ENCODE results near the gene EWSR1.
"Not testable (repeated sequence)": the region's sequence is repeated elsewhere in the genome, so short reads cannot be mapped to it uniquely, and the experiment has no call there.

EWSR1 gene

GRCh38 chr22:29267858-29268510, at the start of gene EWSR1, which contains the start of gene RHBDD3:
Gene EWSR1 (plus strand): TSS chr22:29268268. CDS start chr22:29268337, 69 bp downstream.
Gene RHBDD3 (minus strand): TSS chr22:29267981. CDS start chr22:29265626, 2,355 bp downstream.
- peak; percentile 96 for DNase-seq

GRCh38 chr22:29218758-29219408, 49.2 kb upstream of the EWSR1 start:
- no peak for DNase-seq

DNA sequence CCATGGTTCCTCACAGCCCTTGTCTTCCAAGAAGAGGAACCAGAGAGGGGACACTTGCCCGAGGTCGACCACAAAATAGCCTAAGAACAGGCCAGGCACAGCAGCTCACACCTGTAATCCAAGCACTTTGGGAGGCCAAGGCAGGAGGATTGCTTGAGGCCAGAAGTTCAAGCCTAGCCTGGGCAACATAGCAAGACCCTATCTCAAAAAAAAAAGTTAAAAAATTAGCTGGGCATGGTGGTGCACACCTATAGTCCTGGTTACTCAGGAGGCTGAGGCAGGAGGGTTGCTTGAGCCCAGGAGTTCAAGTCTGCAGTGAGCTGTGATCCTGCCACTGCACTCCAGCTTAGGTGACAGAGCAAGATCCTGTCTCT, 48.7 kb upstream of the EWSR1 start:
- DNase-seq, result not testable (repeated sequence)

DNA sequence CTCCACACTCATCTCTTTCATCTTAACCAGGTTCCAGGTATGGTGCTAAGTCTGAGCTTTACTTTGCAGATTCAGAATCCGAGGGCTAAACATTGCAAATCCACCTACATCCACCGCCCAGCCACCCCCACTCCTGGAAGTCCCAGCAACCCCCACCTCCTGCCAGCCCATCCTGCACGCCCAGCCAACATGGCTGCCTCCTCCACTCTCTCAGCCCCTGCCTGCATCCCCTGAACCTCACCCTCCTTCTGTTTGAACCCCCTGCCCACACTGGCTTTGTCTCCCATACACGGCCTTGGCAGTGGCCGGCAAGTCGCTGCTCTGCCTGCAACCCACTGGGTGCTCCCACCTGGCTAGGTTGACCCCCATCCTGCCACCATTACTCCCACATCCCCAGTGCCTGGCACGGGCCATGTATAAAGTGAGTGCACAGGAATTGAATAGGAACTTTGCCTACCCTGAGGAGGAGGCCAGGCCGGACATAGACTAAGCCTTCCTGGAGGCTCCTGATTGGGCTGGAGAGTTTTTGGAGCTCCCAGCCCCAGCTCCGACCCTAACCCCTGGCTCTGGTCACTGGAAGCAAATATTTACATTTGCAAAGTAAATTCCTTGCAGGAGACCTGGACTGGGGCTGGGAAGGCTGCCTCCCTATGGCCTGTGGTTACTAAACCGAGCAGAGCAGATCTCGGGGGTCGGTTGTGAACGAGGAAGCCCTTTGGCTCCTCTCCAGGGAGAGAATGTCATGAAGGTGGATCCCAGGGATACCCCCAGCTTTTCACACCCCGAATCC, 48.0 kb upstream of the EWSR1 start:
- no peak for DNase-seq

DNA sequence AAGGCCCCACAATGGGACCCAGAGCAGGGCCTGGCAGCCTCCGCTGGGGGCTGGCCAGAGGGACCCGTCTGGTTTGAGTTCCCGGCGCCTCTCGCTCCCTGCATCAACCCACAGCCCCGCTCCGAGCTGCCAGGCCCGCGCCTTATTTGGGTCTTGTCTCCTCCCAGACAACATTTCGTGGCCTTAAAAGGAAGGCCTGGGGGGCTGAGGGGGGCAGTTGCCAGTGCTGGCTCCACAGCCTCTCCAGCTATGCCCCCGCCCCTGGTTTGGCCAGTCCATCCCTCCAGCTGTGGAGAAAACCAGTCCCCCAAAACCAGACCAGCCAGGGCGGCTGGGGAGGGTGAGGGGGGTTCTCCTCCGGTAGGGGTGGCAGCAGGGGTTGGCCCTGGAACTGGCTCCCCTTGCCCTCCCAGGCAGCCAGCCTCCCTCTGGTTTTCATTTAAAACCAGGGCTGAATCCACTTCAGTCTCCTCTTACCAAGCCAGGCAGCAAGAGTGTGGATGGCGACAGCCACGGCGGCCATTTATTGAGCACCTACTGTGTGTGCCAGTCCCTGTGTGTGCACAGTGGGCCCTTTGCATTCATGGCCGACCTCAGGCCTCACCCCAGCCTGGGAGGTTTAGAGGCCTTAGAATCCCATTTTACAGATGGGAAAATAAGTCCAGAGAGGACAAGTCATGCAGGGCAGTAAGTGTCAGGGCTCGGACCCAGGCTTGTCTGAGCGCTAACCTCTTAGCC, 43.8 kb upstream of the EWSR1 start:
- DNase-seq, result peak; percentile 79

DNA sequence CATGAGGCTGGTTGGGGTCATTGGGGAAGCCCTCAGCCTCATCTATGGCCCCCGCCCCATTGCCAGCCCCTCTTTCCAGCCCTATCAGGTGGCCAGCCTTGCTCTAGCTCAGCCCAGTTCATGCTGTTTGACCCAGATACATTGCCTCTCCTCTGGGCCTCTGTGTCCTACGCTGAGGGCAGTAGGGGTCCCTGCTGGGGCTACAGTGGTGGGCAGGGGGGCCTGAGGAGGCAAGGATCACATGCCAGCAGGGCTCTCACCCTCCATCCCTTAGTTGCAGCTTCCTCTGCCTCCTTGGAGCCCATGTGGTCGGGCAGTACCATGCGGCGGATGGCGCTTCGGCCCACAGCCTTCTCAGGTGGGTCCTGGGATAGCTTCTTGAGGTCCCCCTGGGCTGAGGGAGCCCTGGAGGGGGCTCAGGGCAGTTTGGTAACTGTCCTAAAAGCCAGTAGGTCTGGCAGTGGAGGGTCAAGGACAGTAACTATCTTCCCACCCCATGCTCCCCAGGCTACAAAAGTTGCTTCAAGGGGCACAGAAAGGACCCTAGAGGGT, 43.1 kb upstream of the EWSR1 start:
- DNase-seq, result no peak

DNA sequence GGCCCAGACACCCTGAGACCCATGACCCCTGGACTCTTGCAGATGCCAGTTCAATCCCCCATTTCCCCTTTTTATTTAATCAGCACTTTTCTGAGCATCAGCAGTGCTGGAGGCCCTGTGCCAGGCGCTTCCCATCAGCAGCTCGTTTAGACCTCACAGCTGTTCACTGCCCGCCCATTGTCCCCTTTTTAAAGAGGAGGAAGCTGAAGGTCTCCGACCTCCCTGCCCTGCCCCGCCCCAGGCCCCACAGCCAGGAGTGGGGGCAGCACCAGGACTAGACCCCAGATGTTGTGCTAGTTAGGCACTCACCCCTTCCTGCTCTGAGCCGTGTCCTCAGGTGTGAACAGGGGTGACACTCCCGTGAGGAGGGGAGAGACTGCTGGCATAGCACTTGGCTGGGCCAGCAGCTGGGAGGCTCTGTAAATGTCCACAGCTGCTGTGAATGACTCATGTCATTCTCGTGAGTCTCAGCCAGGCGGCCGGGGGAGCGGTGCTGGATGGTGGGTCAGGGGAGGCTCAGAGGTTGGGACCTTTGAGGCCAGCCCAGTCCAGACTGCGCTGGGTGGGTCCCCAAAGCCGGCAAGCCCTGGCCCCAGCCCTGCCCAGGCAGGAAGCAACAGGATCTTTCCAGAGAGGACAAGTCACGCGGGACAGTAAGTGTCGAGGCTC, 42.5 kb upstream of the EWSR1 start:
- DNase-seq, result peak; percentile 80

- DNase-seq, result no peak
Measured at GRCh38 chr22:29226351-29226981, 41.6 kb upstream of the EWSR1 start.

DNA sequence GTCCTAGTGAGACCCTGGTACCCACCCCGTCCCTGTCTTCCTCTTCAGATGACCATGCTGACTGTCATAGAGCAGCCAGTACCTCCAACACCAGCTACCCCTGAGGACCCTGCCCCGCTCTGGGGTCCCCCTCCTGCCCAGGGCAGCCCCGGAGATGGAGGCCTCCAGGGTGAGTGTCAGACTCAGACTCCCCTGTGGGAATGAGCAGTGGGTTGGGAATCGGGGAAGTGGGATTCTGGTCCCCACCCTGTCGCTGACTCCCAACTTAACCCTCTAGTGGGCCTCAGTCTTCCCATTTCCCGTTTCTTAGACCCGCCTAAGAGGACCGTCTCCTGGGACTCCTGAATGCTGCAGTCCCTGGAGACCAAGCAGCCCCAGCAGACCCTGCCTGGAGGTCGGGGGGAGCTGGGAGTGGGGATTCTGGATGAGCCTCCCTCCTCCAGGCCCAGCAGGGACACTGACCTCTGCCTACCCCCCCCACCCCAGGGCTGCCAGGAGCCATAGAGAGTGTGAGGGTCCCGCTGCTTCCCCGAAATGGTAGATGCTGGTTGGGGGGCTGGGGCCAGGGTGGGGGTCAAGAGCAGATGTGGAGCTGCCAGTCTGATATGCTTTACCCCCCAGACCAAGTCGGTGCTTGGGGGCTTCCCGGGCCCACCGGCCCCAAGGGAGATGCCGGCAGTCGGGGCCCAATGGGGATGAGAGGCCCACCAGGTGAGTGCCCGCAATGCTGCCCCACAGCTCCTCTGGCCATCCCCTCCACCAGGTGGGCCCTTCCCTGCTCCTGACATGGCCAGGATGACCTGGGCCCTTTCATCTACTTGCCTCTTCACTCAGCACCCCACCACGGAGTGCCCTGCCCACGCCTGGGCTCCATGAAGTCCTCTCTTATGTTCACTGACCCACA, 36.8 kb upstream of the EWSR1 start:
- DNase-seq, result no peak

DNA sequence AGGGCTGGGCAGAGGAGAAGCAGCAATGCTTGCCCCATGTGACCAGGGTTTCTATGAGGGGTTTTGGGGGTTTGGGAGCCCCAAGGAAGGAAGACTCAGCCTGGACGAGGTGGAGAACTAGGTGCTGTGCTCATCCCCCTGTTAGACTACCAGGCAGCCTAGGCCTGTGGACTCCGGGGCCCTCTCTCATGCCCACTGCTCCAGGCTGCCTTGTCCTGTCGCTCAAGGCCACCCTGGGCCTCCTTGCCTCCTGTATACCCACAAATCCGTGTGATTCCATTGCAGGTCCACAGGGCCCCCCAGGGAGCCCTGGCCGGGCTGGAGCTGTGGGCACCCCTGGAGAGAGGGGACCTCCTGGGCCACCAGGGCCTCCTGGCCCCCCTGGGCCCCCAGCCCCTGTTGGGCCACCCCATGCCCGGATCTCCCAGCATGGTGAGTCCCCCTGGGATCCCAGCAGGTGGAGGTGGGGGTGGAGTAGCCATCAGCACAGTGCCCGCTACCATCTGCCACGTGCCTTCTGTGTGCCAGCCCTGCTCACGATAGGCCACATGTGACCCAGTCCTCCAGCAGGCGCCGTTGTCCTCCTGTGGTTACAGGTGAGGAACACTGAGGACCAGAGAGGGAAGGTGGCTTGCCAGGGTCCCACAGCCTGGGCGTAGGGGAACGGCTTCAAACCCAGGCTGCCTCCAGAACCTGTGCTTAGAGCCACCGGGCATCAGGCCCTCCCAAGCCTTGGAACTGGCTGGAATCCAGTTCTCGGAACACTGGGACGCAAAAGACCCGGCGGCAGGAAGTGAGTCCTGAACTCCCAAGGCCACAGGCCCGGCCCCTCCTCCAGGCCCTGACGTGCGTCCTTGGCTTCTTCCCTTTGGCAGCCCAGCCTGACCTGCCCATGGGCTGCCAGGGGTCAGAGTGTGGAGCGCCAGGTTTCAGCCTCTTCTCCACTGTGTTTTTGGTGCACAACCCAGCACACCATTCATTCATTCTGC, 35.8 kb upstream of the EWSR1 start:
- DNase-seq, result no peak

DNA sequence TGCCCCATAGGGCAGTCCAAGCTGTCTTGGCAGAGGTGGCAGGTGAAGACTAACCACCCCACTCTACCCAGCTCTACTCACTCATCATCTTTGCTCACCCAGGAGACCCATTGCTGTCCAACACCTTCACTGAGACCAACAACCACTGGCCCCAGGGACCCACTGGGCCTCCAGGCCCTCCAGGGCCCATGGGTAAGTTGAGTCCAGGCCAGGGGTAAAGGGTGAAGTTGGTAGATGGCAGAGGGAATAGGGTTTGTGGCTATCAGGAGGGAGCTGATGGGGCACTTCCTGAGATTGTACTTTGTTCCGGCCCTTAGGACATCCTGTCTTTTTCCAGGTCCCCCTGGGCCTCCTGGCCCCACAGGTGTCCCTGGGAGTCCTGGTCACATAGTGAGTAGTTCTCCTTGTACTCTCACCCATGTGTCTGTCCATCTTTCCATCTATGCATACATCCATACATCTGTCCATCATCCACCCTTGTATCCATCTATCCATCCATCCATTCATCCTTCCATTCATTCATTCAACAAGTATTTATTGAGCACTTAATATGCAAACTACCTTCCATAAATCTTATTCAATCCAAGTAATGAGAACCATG, 34.7 kb upstream of the EWSR1 start:
- DNase-seq, result no peak

- DNase-seq, result not testable (repeated sequence)
Measured at GRCh38 chr22:29240481-29240880, 27.6 kb upstream of the EWSR1 start.

DNA sequence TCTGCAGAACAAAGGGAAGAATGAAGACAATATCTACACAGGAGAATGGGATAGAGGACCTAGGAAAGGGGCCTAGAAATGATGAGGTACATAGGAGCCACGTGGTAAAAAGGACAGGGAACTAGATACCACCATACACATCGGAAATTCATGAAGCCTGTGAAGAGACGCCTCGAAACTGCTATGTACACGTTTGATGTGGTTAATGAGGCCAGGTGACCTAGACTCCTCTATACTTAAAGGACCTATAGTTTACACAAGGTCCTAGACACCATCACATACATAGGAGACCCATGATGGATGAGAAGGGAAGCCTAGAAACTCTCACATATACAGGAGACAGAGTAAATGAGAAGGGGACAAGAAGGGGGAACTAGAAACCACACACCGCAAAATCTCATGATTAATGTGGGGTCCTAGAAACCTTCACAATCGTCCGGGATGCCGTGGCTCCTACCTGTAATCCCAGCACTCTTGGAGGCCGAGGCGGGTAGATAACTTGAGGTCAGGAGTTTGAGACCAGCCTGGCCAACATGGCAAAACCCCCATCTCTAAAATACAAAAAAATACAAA, 24.1 kb upstream of the EWSR1 start:
- no peak for DNase-seq

GRCh38 chr22:29244785-29245625, 23.1 kb upstream of the EWSR1 start:
- DNase-seq, result no peak

GRCh38 chr22:29245626-29246385, 22.3 kb upstream of the EWSR1 start:
- DNase-seq, result peak; percentile 77

DNA sequence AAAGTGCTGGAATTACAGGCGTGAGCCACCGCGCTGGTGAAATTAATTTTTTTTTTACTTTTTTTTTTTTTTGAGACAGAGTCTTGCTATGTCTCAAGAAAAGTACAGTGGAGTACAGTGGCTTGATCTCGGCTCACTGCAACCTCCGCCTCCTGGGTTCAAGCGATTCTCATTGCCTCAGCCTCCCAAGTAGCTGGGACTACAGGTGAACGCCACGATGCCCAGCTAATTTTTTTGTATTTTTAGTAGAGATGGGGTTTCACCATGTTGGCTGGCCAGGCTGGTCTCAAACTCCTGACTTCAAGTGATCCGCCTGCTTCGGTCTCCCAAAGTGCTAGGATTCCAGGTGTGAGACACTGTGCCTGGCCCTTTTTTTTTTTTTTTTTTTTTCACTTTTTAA, 20.2 kb upstream of the EWSR1 start:
- DNase-seq, result not testable (repeated sequence)

DNA sequence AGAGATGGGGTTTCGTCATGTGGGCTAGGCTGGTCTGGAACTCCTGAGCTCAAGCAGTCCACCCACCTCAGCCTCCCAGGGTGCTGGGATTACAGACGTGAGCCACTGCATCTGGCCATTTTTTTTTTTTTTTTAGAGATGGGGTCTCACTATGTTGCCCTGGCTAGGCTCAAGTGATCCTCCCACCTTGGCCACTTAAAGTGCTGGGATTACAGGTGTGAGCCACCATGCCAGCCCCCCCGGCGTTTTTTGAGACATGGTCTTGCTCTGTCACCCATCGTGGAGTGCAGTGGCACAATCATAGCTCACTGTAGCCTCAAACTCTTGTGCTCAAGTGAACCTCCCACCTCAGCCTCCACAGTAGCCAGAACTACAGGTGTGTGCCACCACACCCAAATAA, 16.8 kb upstream of the EWSR1 start:
- no peak for DNase-seq
